HepG2 (cell line): ENCODE measurements around the gene RTF1. TPM values are rescaled to one million over a fixed set of nuclear protein-coding genes. Genes with fewer than 3 reads are reported as not detected.

Experiments used
- ATAC-seq: fragments of 200-7000 bp; cut with Tn5 transposase; 3 replicates; pipeline ENCODE4 v1.9.1; 2020; ENCODE audit warnings: mild to moderate bottlenecking, moderate library complexity
- BruUV-seq: library from RNA; stranded (reverse); fragments of 400-500 nt; replicated peaks from 2 replicates; lab custom pipeline; 2021; lab: Mats Ljungman, UMichigan
- CTCF ChIA-PET: fragments of 300-600 bp; formaldehyde crosslinking; extraction: SDS; loops from one replicate; lab custom pipeline; 2021; ENCODE audit warnings: low total read pairs, inconsistent platforms, low intra/inter-chr PET ratio; lab: Yijun Ruan, JAX
- POLR2A ChIA-PET: fragments of 350-600 bp; sonication (Branson Sonifier 250); formaldehyde crosslinking; loops from one replicate; lab custom pipeline; 2020; ENCODE audit warnings: antibody characterized with exemption, inconsistent platforms; lab: Yijun Ruan, JAX
- DNase-seq: peaks from one replicate; pipeline ENCODE4 v3.0.0-alpha.2; 2015; ENCODE audit warnings: low spot score
- FAIRE-seq: peaks from 3 replicates; lab custom pipeline; 2011; peaks lifted over from hg19 to GRCh38; lab: Jason Lieb, UNC
- H2AFZ ChIP-seq: one replicate; pipeline ENCODE4 v1.6.1; 2011; ENCODE audit warnings: low read length, inconsistent platforms
- H3K27ac ChIP-seq: fragments of 300-600 bp; 3 replicates; pipeline ENCODE4 v1.8.0; 2011; ENCODE audit warnings: mixed run types, mild to moderate bottlenecking, mixed read lengths, low read length, inconsistent platforms; ENCODE audit not compliant: insufficient read depth; ENCODE audit errors: extremely low read length
- H3K27me3 ChIP-seq, 2 experiments: fragments of 200-600 bp in 1 of 2; 2 replicates in 1 of 2; 3 replicates in 1 of 2; pipeline versions ENCODE4 v1.6.0 to v1.8.0; 2011; ENCODE audit warnings: low read length in 2 of 2, mild to moderate bottlenecking in 2 of 2, moderate library complexity in 2 of 2, inconsistent platforms in 1 of 2; ENCODE audit not compliant: insufficient read depth in 2 of 2, control insufficient read depth in 1 of 2
- H3K36me3 ChIP-seq, 2 experiments: fragments of 200-600 bp in 1 of 2; replicated peaks in 1 of 2; 2 replicates in 1 of 2; 3 replicates in 1 of 2; pipeline versions ENCODE4 v1.5.1 to v1.8.0; 2011; ENCODE audit warnings: low read length in 2 of 2, inconsistent platforms in 1 of 2; ENCODE audit not compliant: insufficient read depth in 2 of 2, control insufficient read depth in 1 of 2
- H3K4me1 ChIP-seq: 2 replicates; pipeline ENCODE4 v1.5.1; 2012; ENCODE audit warnings: low read length, inconsistent platforms; ENCODE audit not compliant: insufficient read depth
- H3K4me2 ChIP-seq: 2 replicates; pipeline ENCODE4 v1.6.0; 2011; ENCODE audit warnings: low read depth, low read length, inconsistent platforms
- H3K4me3 ChIP-seq, 3 experiments: fragments of 200-600 bp in 1 of 3; sonication (generic), shearing (Covaris generic) in 1 of 3; replicated peaks in 1 of 3; 2 replicates each; pipeline ENCODE4 v1.5.1; 2011 to 2016; ENCODE audit warnings: low read length in 3 of 3, inconsistent platforms in 2 of 3, low read depth in 2 of 3, mild to moderate bottlenecking in 2 of 3, control low read depth in 1 of 3, mixed read lengths in 1 of 3; ENCODE audit not compliant: insufficient read depth in 1 of 3
- H3K79me2 ChIP-seq: one replicate; pipeline ENCODE4 v1.6.1; 2011; ENCODE audit warnings: low read length, inconsistent platforms; ENCODE audit not compliant: insufficient read depth
- H3K9ac ChIP-seq: 2 replicates; pipeline ENCODE4 v1.6.0; 2011; ENCODE audit warnings: mild to moderate bottlenecking, low read depth, low read length, inconsistent platforms; ENCODE audit not compliant: insufficient read depth
- H3K9me3 ChIP-seq: 2 replicates; pipeline ENCODE4 v1.5.1; 2012; ENCODE audit warnings: mild to moderate bottlenecking, low read length
- H4K20me1 ChIP-seq: 2 replicates; pipeline ENCODE4 v1.6.0; 2011; ENCODE audit warnings: inconsistent platforms, mild to moderate bottlenecking, low read length, moderate library complexity; ENCODE audit not compliant: insufficient read depth
- KDM5A ChIP-seq: fragments of 200-600 bp; sonication (generic); IDR thresholded peaks from 2 replicates; pipeline ENCODE4 v1.7.0; 2018; ENCODE audit warnings: antibody characterized with exemption, mild to moderate bottlenecking, low read length, borderline replicate concordance
- MXI1 ChIP-seq: IDR thresholded peaks from 3 replicates; pipeline ENCODE4 v1.6.1; 2012; ENCODE audit warnings: low read depth, low read length, inconsistent platforms, borderline replicate concordance
- SP5 ChIP-seq: IDR thresholded peaks from 2 replicates; pipeline ENCODE4 v1.6.1; 2016; ENCODE audit warnings: low read depth, borderline replicate concordance
- ZNF10 ChIP-seq: sonication (generic); formaldehyde crosslinking; IDR thresholded peaks from 2 replicates; pipeline ENCODE4 v1.4.0; 2020; ENCODE audit warnings: mild to moderate bottlenecking, low read depth, missing genetic modification reagents, borderline replicate concordance
- ZNF234 ChIP-seq: sonication (generic); formaldehyde crosslinking; conservative IDR thresholded peaks from 2 replicates; pipeline ENCODE4 v1.5.1; 2020; ENCODE audit warnings: mild to moderate bottlenecking, missing genetic modification reagents
- ZNF619 ChIP-seq: sonication (generic); formaldehyde crosslinking; IDR thresholded peaks from 2 replicates; pipeline ENCODE4 v1.4.0; 2020; ENCODE audit warnings: mild to moderate bottlenecking, missing genetic modification reagents
- WGBS: methylation state at CpG from one replicate; pipeline ENCODE4 v1.1.6; 2017; ENCODE audit warnings: low lambda C conversion rate; 5-methylcytosine and 5-hydroxymethylcytosine counted together
- in situ Hi-C: cut with HindIII; loops from 2 replicates; pipeline ENCODE4 v1.10.0; 2017; ENCODE audit warnings: low pct_unique_long_range_greater_than_20kb; ENCODE audit not compliant: extremely low pct_ligation_motif_present
- intact Hi-C: fragments of 100-400 bp; cut with micrococcal nuclease; formaldehyde crosslinking; loops from one replicate; pipeline ENCODE4 v1.10.0; 2022; ENCODE audit not compliant: unreplicated experiment
- polyA plus RNA-seq, 8 experiments: library from polyadenylated mRNA; depleted of rRNA in 3 of 8; stranded (reverse) in 7 of 8; unstranded in 1 of 8; fragments of >200 nt; fragmentation: Illumina TruSeq in 4 of 8; extraction: Trizol in 4 of 8; gene quantifications; 2 replicates each; pipeline versions ENCODE4 v1.2.1 to v1.2.3, GENCODE V29; 2011 to 2016; ENCODE audit warnings: low read depth in 4 of 8, missing spikeins in 1 of 8, mixed read lengths in 1 of 8; ENCODE audit not compliant: insufficient read depth in 1 of 8
- total RNA-seq, 5 experiments: library from RNA; depleted of rRNA; stranded (reverse); fragments of >200 nt; fragmentation: Illumina TruSeq; extraction: Trizol; gene quantifications; 2 replicates each; pipeline ENCODE4 v1.2.3, GENCODE V29; 2016; ENCODE audit warnings: low read depth in 1 of 5
- TF ChIP-seq, protein P1 (sequence below): sonication (generic); formaldehyde crosslinking; IDR thresholded peaks from 2 replicates; pipeline ENCODE4 v1.4.0; 2020; ENCODE audit warnings: missing genetic modification reagents, borderline replicate concordance
- TF ChIP-seq, protein P2 (sequence below): sonication (generic); formaldehyde crosslinking; IDR thresholded peaks from 2 replicates; pipeline ENCODE4 v1.9.0; 2021; ENCODE audit warnings: mild to moderate bottlenecking, missing genetic modification reagents

Gene RTF1
- total and polyA plus RNA-seq, 2 of the 13 experiments (the other 11 are each of a cell fraction or from before 2014, with no cell fraction given): 13.9 to 17.9 TPM

DNA sequence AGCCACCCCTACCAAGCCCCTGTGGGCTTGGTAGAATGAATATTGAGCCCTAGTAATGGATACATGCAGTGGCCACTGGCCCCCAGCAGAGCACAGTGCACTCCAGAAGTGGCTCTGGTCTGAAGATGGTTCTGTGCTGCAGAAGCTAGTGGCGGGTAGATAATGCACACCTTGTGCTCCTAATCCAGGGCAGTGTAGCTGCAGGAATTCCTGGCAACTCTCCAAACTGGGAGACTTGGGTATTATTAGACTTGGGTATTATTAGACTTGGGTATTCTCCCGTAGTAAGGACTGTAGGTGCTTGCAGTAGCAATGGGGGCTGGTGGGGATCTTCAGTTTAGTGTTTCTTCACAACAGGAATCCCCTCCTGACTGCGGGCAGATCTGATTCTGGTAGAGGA lies 49.5 kb upstream of the RTF1 start:
- H3K9ac ChIP-seq: no peak overlapping the region
- ChIA-PET CTCF (no interaction called here), POLR2A (no interaction called here)
- no peak overlapping the region for H3K4me3 ChIP-seq
- H2AFZ ChIP-seq: no peak overlapping the region
- no peaks in the 10 kb centered on the region for H3K4me1 ChIP-seq
- intact Hi-C loops (no loop called here), in situ Hi-C loops (no loop called here)
- TF ChIP-seq ZNF10 (CRISPR knock-in tag): no peak
- TF ChIP-seq, protein P1, sequence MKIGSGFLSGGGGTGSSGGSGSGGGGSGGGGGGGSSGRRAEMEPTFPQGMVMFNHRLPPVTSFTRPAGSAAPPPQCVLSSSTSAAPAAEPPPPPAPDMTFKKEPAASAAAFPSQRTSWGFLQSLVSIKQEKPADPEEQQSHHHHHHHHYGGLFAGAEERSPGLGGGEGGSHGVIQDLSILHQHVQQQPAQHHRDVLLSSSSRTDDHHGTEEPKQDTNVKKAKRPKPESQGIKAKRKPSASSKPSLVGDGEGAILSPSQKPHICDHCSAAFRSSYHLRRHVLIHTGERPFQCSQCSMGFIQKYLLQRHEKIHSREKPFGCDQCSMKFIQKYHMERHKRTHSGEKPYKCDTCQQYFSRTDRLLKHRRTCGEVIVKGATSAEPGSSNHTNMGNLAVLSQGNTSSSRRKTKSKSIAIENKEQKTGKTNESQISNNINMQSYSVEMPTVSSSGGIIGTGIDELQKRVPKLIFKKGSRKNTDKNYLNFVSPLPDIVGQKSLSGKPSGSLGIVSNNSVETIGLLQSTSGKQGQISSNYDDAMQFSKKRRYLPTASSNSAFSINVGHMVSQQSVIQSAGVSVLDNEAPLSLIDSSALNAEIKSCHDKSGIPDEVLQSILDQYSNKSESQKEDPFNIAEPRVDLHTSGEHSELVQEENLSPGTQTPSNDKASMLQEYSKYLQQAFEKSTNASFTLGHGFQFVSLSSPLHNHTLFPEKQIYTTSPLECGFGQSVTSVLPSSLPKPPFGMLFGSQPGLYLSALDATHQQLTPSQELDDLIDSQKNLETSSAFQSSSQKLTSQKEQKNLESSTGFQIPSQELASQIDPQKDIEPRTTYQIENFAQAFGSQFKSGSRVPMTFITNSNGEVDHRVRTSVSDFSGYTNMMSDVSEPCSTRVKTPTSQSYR (CRISPR knock-in tag): no peak
- no peak overlapping the region for H3K27ac ChIP-seq
- no TSS peak for BruUV-seq
- no peaks in the 10 kb centered on the region for H4K20me1 ChIP-seq
- no peak for DNase-seq
- H3K79me2 ChIP-seq: no peaks in the 10 kb centered on the region
- no peak for FAIRE-seq
- no peak overlapping the region for H3K4me2 ChIP-seq
- peak; percentile 41; the same call in 1 of the 3 replicates for ATAC-seq
- no peaks in the 10 kb centered on the region for H3K9me3 ChIP-seq
- no peaks in the 10 kb centered on the region for H3K27me3 ChIP-seq
- H3K36me3 ChIP-seq: peaks cover 25 to 72% of the 10 kb centered on the region in 2 experiments
- WGBS: 95% methylated on average over 3 of the region's 3 CpGs

DNA sequence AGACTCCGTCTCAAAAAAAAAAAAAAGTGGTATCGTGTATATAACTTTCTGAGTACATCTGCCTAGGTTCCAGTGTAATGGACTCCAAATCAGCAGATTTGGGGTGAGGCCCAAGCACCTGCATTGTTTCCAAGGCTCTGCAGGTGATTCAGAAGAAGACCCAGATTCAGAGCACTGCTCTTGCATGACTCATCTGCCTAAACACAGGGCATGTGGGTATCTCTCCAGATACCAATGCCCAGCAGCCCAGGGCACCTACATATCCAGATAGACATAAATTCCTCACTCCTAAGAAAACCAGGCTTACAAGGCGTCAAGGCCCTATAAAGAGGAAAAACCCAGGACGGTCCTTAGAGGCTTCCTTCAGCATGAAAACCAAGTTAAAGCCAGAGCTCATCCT lies 38.9 kb upstream of the RTF1 start:
- ATAC-seq (no peak), FAIRE-seq (no peak), DNase-seq (no peak)
- H3K9me3 ChIP-seq: no peaks in the 10 kb centered on the region
- no TSS peak for BruUV-seq
- WGBS: 100% methylated on average over 2 of the region's 4 CpGs
- no peak overlapping the region for H3K9ac ChIP-seq
- POLR2A ChIA-PET: no interaction called here
- no peak overlapping the region for H3K4me3 ChIP-seq
- no peaks in the 10 kb centered on the region for H3K4me1 ChIP-seq
- H3K79me2 ChIP-seq: no peaks in the 10 kb centered on the region
- H3K4me2 ChIP-seq: no peak overlapping the region
- in situ Hi-C loops (no loop called here), intact Hi-C loops (no loop called here)
- no peaks in the 10 kb centered on the region for H4K20me1 ChIP-seq
- H3K36me3 ChIP-seq: peaks cover 9 to 41% of the 10 kb centered on the region in 2 experiments; a peak in 4 of 5 replicates
- H3K27ac ChIP-seq: no peak overlapping the region
- no peaks in the 10 kb centered on the region for H3K27me3 ChIP-seq
- no peak overlapping the region for H2AFZ ChIP-seq
- CTCF ChIA-PET: no interaction called here
- TF ChIP-seq SP5 (CRISPR knock-in tag) (no peak), ZNF234 (CRISPR knock-in tag) (no peak), ZNF619 (CRISPR knock-in tag) (no peak), MXI1 (no peak), KDM5A (no peak)
- TF ChIP-seq, protein P2, sequence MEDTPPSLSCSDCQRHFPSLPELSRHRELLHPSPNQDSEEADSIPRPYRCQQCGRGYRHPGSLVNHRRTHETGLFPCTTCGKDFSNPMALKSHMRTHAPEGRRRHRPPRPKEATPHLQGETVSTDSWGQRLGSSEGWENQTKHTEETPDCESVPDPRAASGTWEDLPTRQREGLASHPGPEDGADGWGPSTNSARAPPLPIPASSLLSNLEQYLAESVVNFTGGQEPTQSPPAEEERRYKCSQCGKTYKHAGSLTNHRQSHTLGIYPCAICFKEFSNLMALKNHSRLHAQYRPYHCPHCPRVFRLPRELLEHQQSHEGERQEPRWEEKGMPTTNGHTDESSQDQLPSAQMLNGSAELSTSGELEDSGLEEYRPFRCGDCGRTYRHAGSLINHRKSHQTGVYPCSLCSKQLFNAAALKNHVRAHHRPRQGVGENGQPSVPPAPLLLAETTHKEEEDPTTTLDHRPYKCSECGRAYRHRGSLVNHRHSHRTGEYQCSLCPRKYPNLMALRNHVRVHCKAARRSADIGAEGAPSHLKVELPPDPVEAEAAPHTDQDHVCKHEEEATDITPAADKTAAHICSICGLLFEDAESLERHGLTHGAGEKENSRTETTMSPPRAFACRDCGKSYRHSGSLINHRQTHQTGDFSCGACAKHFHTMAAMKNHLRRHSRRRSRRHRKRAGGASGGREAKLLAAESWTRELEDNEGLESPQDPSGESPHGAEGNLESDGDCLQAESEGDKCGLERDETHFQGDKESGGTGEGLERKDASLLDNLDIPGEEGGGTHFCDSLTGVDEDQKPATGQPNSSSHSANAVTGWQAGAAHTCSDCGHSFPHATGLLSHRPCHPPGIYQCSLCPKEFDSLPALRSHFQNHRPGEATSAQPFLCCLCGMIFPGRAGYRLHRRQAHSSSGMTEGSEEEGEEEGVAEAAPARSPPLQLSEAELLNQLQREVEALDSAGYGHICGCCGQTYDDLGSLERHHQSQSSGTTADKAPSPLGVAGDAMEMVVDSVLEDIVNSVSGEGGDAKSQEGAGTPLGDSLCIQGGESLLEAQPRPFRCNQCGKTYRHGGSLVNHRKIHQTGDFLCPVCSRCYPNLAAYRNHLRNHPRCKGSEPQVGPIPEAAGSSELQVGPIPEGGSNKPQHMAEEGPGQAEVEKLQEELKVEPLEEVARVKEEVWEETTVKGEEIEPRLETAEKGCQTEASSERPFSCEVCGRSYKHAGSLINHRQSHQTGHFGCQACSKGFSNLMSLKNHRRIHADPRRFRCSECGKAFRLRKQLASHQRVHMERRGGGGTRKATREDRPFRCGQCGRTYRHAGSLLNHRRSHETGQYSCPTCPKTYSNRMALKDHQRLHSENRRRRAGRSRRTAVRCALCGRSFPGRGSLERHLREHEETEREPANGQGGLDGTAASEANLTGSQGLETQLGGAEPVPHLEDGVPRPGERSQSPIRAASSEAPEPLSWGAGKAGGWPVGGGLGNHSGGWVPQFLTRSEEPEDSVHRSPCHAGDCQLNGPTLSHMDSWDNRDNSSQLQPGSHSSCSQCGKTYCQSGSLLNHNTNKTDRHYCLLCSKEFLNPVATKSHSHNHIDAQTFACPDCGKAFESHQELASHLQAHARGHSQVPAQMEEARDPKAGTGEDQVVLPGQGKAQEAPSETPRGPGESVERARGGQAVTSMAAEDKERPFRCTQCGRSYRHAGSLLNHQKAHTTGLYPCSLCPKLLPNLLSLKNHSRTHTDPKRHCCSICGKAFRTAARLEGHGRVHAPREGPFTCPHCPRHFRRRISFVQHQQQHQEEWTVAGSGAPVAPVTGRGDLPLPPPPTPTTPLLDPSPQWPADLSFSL (CRISPR knock-in tag): no peak
